Fibroblast of skin of left quadriceps (primary cell): Measurements from ENCODE around the gene CFL1.
A peak's percentile ranks its signal among the peaks of the same experiment; 100 is the strongest.

ENCODE experiments used
- DNase-seq, 2 experiments: peaks; one replicate each; pipeline ENCODE4 v3.0.0-alpha.2; 2013; ENCODE audit warnings: low read depth in 2 of 2

The CFL1 gene

GRCh38 chr11:65870706-65871681 is 13.0 kb upstream of the CFL1 start:
- no peak for DNase-seq

- no peak for DNase-seq
Measured at GRCh38 chr11:65870307-65870658, 12.3 kb upstream of the CFL1 start.

GRCh38 chr11:65869643-65870306 is 11.8 kb upstream of the CFL1 start:
- DNase-seq, result no peak

GRCh38 chr11:65868907-65869306 is 10.9 kb upstream of the CFL1 start:
- no peak for DNase-seq

GRCh38 chr11:65868076-65868667 is 10.2 kb upstream of the CFL1 start:
- no peak for DNase-seq

GRCh38 chr11:65867284-65868071 is 9.5 kb upstream of the CFL1 start:
- DNase-seq, result no peak

GRCh38 chr11:65866509-65867283 is 8.7 kb upstream of the CFL1 start:
- no peak for DNase-seq

- no peak for DNase-seq
Measured at GRCh38 chr11:65865550-65866172, 7.7 kb upstream of the CFL1 start.

- no peak for DNase-seq
Measured at GRCh38 chr11:65864706-65865471, 6.9 kb upstream of the CFL1 start.

- no peak for DNase-seq
Measured at GRCh38 chr11:65863889-65864705, 6.1 kb upstream of the CFL1 start.

GRCh38 chr11:65862941-65863888 is 5.2 kb upstream of the CFL1 start:
- DNase-seq, result no peak

- DNase-seq, result no peak
Measured at GRCh38 chr11:65862191-65862735, 4.3 kb upstream of the CFL1 start.

GRCh38 chr11:65861533-65862183 is 3.7 kb upstream of the CFL1 start:
- DNase-seq, result no peak

- no peak for DNase-seq
Measured at GRCh38 chr11:65861165-65861505, 3.2 kb upstream of the CFL1 start.

GRCh38 chr11:65860278-65861164 is 2.5 kb upstream of the CFL1 start, which contains the start of gene MUS81:
MUS81 (plus strand) TSS chr11:65860433; CDS start chr11:65860754, 321 bp downstream.
- peak; percentile 97 to 98 for DNase-seq

- DNase-seq, result no peak
Measured at GRCh38 chr11:65859812-65860277, 1.9 kb upstream of the CFL1 start.
